H7 (cell line): ENCODE results near the gene DZIP3. TPM values are rescaled to one million over a fixed set of nuclear protein-coding genes. Genes with fewer than 3 reads are reported as not detected.

Source experiments
- DNase-seq: peaks from one replicate; pipeline ENCODE4 v3.0.0; 2012
- H3K27me3 ChIP-seq: 2 replicates; pipeline ENCODE4 v1.6.0; 2011; ENCODE audit warnings: mild to moderate bottlenecking, low read length; ENCODE audit not compliant: control insufficient read depth, insufficient read depth
- H3K36me3 ChIP-seq: replicated peaks from 2 replicates; pipeline ENCODE4 v1.5.1; 2011; ENCODE audit warnings: low read length; ENCODE audit not compliant: control insufficient read depth, insufficient read depth
- H3K4me3 ChIP-seq: 2 replicates; pipeline ENCODE4 v1.5.1; 2011; ENCODE audit warnings: low read depth, mild to moderate bottlenecking, control low read depth, low read length, moderate library complexity; ENCODE audit not compliant: insufficient read depth
- total RNA-seq: library from RNA; depleted of rRNA; stranded (reverse); fragments of >200 nt; shearing (Covaris generic); gene quantifications from 2 replicates; pipeline ENCODE4 v1.2.3, GENCODE V29; 2014; rRNA removed

Gene DZIP3
- total RNA-seq, 1 experiment from 2014 or later, result 14.5 TPM

GRCh38 chr3:108698461-108698860 is 108.9 kb downstream of the DZIP3 start:
- no peak for DNase-seq
- H3K4me3 ChIP-seq, result no peak overlapping the region
- H3K36me3 ChIP-seq, result peaks cover under 1% of the 10 kb centered on the region
- no peaks in the 10 kb centered on the region for H3K27me3 ChIP-seq

DNA sequence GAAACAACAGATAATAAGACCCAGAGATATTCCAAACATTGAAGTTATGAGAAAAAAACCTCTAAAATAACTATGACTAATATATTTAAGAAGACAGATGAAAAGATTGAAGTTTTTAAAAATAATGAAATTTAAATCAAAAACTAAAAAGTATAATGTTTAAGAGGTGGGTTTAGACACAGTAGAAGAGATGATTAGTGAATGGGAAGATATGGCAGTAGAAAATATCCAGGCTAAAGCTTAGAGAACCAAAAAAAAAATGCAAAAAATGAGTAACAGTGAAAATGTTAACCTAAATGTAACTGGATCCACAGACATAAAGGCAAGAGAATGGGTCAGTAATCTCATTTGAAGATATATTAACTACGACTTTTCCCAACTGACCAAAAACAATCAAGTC is 115.5 kb downstream of the DZIP3 start:
- DNase-seq, result no peak
- Histone ChIP-seq H3K36me3 (no peaks in the 10 kb centered on the region), H3K27me3 (no peaks in the 10 kb centered on the region), H3K4me3 (no peak overlapping the region)

DNA sequence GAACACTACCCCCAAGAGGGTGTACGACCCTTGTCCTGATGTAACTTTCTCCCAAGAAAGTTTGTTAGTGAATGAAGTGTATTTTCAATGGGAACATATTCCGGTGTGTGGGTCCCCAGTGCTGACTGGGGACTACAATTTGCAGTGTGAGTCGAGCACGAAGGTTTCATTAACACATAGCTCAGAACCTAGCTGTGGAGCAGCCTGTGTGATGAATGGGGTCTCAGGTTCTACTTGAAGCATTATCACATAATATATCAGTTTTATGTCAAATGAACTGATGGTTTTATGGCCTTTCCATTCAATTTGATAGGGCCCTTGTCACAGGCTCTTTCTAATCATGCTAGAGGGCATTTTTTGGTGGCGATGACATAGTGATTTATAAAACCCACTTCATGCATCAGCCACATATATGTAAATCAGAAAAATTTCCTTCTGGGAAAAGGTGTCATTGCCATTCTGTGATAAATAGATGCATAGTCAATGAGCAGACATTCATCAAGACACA is 123.5 kb downstream of the DZIP3 start:
- H3K27me3 ChIP-seq, result no peaks in the 10 kb centered on the region
- no peaks in the 10 kb centered on the region for H3K36me3 ChIP-seq
- DNase-seq, result no peak

GRCh38 chr3:108713816-108714215 is 124.3 kb downstream of the DZIP3 start:
- Histone ChIP-seq H3K27me3 (no peaks in the 10 kb centered on the region), H3K36me3 (no peaks in the 10 kb centered on the region), H3K4me3 (no peak overlapping the region)
- DNase-seq, result no peak

More for the DNA sequence above, 123.5 kb downstream of the DZIP3 start:
- H3K4me3 ChIP-seq, result no peak overlapping the region

DNA sequence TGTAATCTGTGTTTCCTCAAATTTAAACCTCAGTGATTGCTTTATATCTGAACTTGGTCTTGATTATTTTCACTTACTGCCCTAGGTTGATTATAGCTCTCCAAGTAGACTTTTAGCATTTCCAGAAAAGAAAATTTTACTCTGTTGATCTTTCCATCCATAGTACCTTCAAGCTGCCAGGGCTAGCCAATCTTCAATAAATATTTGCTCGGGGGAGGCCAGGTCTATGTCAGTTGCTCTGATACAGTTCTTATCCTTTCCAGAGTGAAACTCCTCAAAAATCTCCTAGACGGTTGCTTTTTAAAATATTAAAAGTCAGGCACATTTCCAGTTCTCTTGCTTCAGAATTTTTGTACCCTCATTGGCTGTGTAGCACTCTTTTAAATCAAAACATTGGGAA is 128.9 kb downstream of the DZIP3 start:
- Histone ChIP-seq H3K36me3 (no peaks in the 10 kb centered on the region), H3K27me3 (no peaks in the 10 kb centered on the region), H3K4me3 (no peak overlapping the region)
- no peak for DNase-seq

GRCh38 chr3:108719178-108719806 is 129.8 kb downstream of the DZIP3 start:
- H3K36me3 ChIP-seq, result no peaks in the 10 kb centered on the region
- no peaks in the 10 kb centered on the region for H3K27me3 ChIP-seq
- no peak overlapping the region for H3K4me3 ChIP-seq
- DNase-seq, result no peak

- H3K36me3 ChIP-seq, result no peaks in the 10 kb centered on the region
- no peaks in the 10 kb centered on the region for H3K27me3 ChIP-seq
- no peak for DNase-seq
- no peak overlapping the region for H3K4me3 ChIP-seq
Observed at GRCh38 chr3:108722724-108723123, 133.2 kb downstream of the DZIP3 start.

- no peak for DNase-seq
- Histone ChIP-seq H3K36me3 (no peaks in the 10 kb centered on the region), H3K4me3 (no peak overlapping the region), H3K27me3 (no peaks in the 10 kb centered on the region)
Observed at GRCh38 chr3:108724101-108724500, 134.6 kb downstream of the DZIP3 start.

DNA sequence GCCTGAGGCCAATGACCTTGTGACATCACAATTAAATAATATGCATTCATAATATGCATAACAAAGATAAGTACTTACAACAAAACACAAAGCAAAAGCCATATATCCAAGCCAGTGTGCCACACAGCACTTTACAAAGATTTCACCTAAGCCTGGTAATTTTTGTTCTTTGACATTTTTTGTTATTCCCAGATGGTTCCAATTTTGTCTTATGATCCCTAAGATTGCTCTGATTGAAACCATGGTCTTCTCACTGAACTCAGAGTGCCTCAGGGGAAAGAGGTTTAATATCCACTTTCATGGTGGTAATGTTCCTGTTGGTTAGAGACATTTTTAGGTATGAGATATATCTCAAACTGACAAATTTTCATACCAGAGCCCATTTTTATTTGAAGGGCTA is 138.6 kb downstream of the DZIP3 start:
- DNase-seq, result no peak
- Histone ChIP-seq H3K27me3 (no peaks in the 10 kb centered on the region), H3K36me3 (no peaks in the 10 kb centered on the region), H3K4me3 (no peak overlapping the region)

- Histone ChIP-seq H3K27me3 (no peaks in the 10 kb centered on the region), H3K4me3 (no peak overlapping the region), H3K36me3 (no peaks in the 10 kb centered on the region)
- DNase-seq, result no peak
Observed at GRCh38 chr3:108728934-108729333, 139.4 kb downstream of the DZIP3 start.

DNA sequence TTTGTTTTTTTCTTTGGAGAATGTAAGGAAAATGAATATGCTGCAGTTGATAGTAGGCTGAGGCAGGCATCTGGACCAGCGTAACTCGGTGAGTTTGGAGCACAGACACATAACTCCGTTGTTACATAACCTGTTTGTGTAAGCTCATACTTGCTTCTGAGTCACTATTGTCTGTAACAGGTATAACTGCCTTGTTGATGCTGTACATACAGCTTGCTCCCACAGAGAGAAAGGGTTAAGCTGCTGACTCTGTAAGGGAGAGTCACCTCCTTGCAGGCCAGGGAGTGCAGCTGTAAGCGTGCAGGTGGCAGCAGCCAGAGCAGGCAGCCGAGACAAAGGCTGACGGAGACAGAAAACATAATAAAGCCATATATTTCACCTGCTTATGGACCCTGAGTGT is 147.3 kb downstream of the DZIP3 start:
- Histone ChIP-seq H3K36me3 (no peaks in the 10 kb centered on the region), H3K27me3 (no peaks in the 10 kb centered on the region), H3K4me3 (no peak overlapping the region)
- no peak for DNase-seq

DNA sequence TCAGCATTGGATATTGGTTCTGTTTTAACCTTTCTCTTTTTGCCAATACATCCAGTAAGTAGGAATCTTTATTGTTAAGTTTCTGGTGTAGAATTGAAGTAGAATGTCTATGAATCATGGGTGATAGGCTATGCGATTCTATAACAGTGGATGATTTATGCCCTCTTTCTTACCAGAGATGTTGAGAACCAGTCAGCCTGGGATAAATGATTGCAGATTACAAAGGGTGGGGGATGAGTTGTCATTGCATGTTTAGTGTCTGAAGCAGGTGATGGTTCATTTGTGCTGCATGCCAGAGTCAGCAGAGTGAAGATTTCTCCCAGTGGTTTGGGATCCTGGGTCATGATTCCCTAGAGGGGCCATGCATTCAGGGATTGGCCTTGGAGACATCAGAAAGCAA is 153.4 kb downstream of the DZIP3 start:
- Histone ChIP-seq H3K4me3 (no peak overlapping the region), H3K36me3 (no peaks in the 10 kb centered on the region), H3K27me3 (no peaks in the 10 kb centered on the region)
- no peak for DNase-seq

Other genes starting within 250 kb of the DZIP3 start
- gene MYH15, start 79.1 kb upstream of the DZIP3 start, total RNA-seq, result 0.07 and 0.15 TPM in 2 replicates
- gene CIP2A, start 284 bp upstream of the DZIP3 start, total RNA-seq, result 38.0 and 38.8 TPM in 2 replicates
- gene RETNLB, start 167.7 kb downstream of the DZIP3 start, total RNA-seq, result not detected in 2 replicates
- not detected in 2 replicates for gene TRAT1, start 233.1 kb downstream of the DZIP3 start, total RNA-seq